Trophoblast cell (in vitro differentiated cells and primary cell): ENCODE data around the gene ARMC9.
A peak's percentile ranks its signal among the peaks of the same experiment; 100 is the strongest.

ENCODE experiments used
- DNase-seq, 2 donors: peaks; one replicate each; pipeline ENCODE4 v3.0.0-alpha.2; 2016
- H2AFZ ChIP-seq: 2 replicates; pipeline ENCODE4 v1.6.1; 2013; ENCODE audit warnings: low read length, moderate library complexity, mild to moderate bottlenecking; ENCODE audit not compliant: insufficient read depth, poor library complexity
- H2AK5ac ChIP-seq: 2 replicates; pipeline ENCODE4 v1.6.1; 2013; ENCODE audit warnings: mild to moderate bottlenecking, low read length
- H2BK120ac ChIP-seq: 2 replicates; pipeline ENCODE4 v1.6.1; 2013; ENCODE audit warnings: low read length, mild to moderate bottlenecking, moderate library complexity; ENCODE audit not compliant: insufficient read depth, poor library complexity
- H2BK12ac ChIP-seq: 2 replicates; pipeline ENCODE4 v1.6.1; 2013; ENCODE audit warnings: mild to moderate bottlenecking, low read length, moderate library complexity
- H2BK5ac ChIP-seq: 2 replicates; pipeline ENCODE4 v1.6.1; 2013; ENCODE audit warnings: low read length, low read depth, moderate library complexity, mild to moderate bottlenecking; ENCODE audit not compliant: poor library complexity
- H3K14ac ChIP-seq: 2 replicates; pipeline ENCODE4 v1.6.1; 2013; ENCODE audit warnings: mild to moderate bottlenecking, low read length
- H3K18ac ChIP-seq: 2 replicates; pipeline ENCODE4 v1.6.1; 2013; ENCODE audit warnings: mild to moderate bottlenecking, low read length
- H3K23ac ChIP-seq: 2 replicates; pipeline ENCODE4 v1.6.1; 2013; ENCODE audit warnings: low read length
- H3K27ac ChIP-seq: 2 replicates; pipeline ENCODE4 v1.5.1; 2013; ENCODE audit warnings: low read depth, mild to moderate bottlenecking, inconsistent platforms, low read length, moderate library complexity
- H3K27me3 ChIP-seq: 2 replicates; pipeline ENCODE4 v1.6.1; 2013; ENCODE audit warnings: inconsistent platforms, mild to moderate bottlenecking, low read length, moderate library complexity; ENCODE audit not compliant: insufficient read depth
- H3K36me3 ChIP-seq, 2 experiments: 1 replicate in 1 of 2; 2 replicates in 1 of 2; pipeline ENCODE4 v1.6.1; 2013; ENCODE audit warnings: low read length in 2 of 2, mild to moderate bottlenecking in 2 of 2, moderate library complexity in 1 of 2; ENCODE audit not compliant: insufficient read depth in 2 of 2, control insufficient read depth in 1 of 2
- H3K4ac ChIP-seq: 2 replicates; pipeline ENCODE4 v1.6.1; 2013; ENCODE audit warnings: low read depth, mild to moderate bottlenecking, low read length, moderate library complexity
- H3K4me1 ChIP-seq, 2 experiments: 1 replicate in 1 of 2; 2 replicates in 1 of 2; pipeline ENCODE4 v1.6.1; 2013; ENCODE audit warnings: low read length in 2 of 2, mild to moderate bottlenecking in 2 of 2, moderate library complexity in 1 of 2; ENCODE audit not compliant: insufficient read depth in 2 of 2, control insufficient read depth in 1 of 2
- H3K4me2 ChIP-seq: 2 replicates; pipeline ENCODE4 v1.6.1; 2013; ENCODE audit warnings: inconsistent platforms, mild to moderate bottlenecking, low read length, moderate library complexity
- H3K4me3 ChIP-seq: 2 replicates; pipeline ENCODE4 v1.5.1; 2013; ENCODE audit warnings: mild to moderate bottlenecking, low read depth, low read length, inconsistent platforms
- H3K79me1 ChIP-seq: one replicate; pipeline ENCODE4 v1.6.1; 2013; ENCODE audit warnings: low read length
- H3K79me2 ChIP-seq: 2 replicates; pipeline ENCODE4 v1.6.1; 2013; ENCODE audit warnings: low read length, mild to moderate bottlenecking; ENCODE audit not compliant: control insufficient read depth, insufficient read depth, poor library complexity
- H3K9ac ChIP-seq: 2 replicates; pipeline ENCODE4 v1.6.1; 2013; ENCODE audit warnings: mild to moderate bottlenecking, low read length
- H3K9me3 ChIP-seq: 2 replicates; pipeline ENCODE4 v1.6.1; 2013; ENCODE audit warnings: low read depth, mild to moderate bottlenecking, control low read depth, inconsistent platforms, low read length; ENCODE audit not compliant: insufficient read depth
- H4K12ac ChIP-seq: 2 replicates; pipeline ENCODE4 v1.6.1; 2013; ENCODE audit warnings: low read depth, mild to moderate bottlenecking, low read length, moderate library complexity
- H4K8ac ChIP-seq: 2 replicates; pipeline ENCODE4 v1.6.1; 2013; ENCODE audit warnings: low read depth, mild to moderate bottlenecking, low read length, moderate library complexity
- H4K91ac ChIP-seq: one replicate; pipeline ENCODE4 v1.6.1; 2013; ENCODE audit warnings: low read depth, mild to moderate bottlenecking, low read length, moderate library complexity
- WGBS: extraction: QIAGEN DNeasy Blood & Tissue Kit; methylation state at CpG from one replicate; pipeline ENCODE4 v1.1.7; 2013; ENCODE audit warnings: missing lambda C conversion rate; ENCODE audit not compliant: insufficient read length, insufficient coverage; ENCODE audit errors: extremely low coverage; 5-methylcytosine and 5-hydroxymethylcytosine counted together

ARMC9 gene

GRCh38 chr2:231222318-231223000 is 24.0 kb downstream of the ARMC9 start:
- no peak overlapping the region for H3K4me2 ChIP-seq
- no peak overlapping the region for H2AFZ ChIP-seq

GRCh38 chr2:231223001-231223375 is 24.6 kb downstream of the ARMC9 start:
- no peak overlapping the region for H2AFZ ChIP-seq
- H3K9me3 ChIP-seq, result no peaks in the 10 kb centered on the region
- H3K23ac ChIP-seq, result no peak overlapping the region
- no peak overlapping the region for H3K27ac ChIP-seq
- H2BK120ac ChIP-seq, result no peak overlapping the region
- H3K4ac ChIP-seq, result no peak overlapping the region
- peaks cover 0 to 4% of the 10 kb centered on the region in 2 experiments for H3K4me1 ChIP-seq
- no peak overlapping the region for H3K14ac ChIP-seq
- H3K4me3 ChIP-seq, result no peak overlapping the region
- H3K79me2 ChIP-seq, result no peaks in the 10 kb centered on the region
- H4K8ac ChIP-seq, result no peak overlapping the region
- H4K12ac ChIP-seq, result no peak overlapping the region
- no peaks in the 10 kb centered on the region for H3K27me3 ChIP-seq
- no peak overlapping the region for H3K9ac ChIP-seq
- WGBS, result no CpG with 5 or more reads among the region's 3 CpGs
- no peaks in the 10 kb centered on the region for H3K79me1 ChIP-seq
- H3K18ac ChIP-seq, result no peak overlapping the region
- H2AK5ac ChIP-seq, result no peak overlapping the region
- peaks cover 6 to 7% of the 10 kb centered on the region in 2 experiments for H3K36me3 ChIP-seq
- no peak overlapping the region for H2BK12ac ChIP-seq
- no peak overlapping the region for H4K91ac ChIP-seq
- no peak overlapping the region for H2BK5ac ChIP-seq
- no peak overlapping the region for H3K4me2 ChIP-seq
- peak in 1 of 2 donors; percentile 73 for DNase-seq

More at GRCh38 chr2:231222318-231223000, 24.0 kb downstream of the ARMC9 start:
- no peak overlapping the region for H3K4ac ChIP-seq
- DNase-seq, result peak; percentile 18 to 55
- no peak overlapping the region for H3K14ac ChIP-seq
- WGBS, result no CpG with 5 or more reads among the region's 7 CpGs
- H3K36me3 ChIP-seq, result peaks cover 7 to 9% of the 10 kb centered on the region in 2 experiments
- H4K12ac ChIP-seq, result no peak overlapping the region
- H2BK5ac ChIP-seq, result no peak overlapping the region
- H4K91ac ChIP-seq, result no peak overlapping the region
- no peak overlapping the region for H3K27ac ChIP-seq
- no peaks in the 10 kb centered on the region for H3K79me1 ChIP-seq
- no peaks in the 10 kb centered on the region for H3K27me3 ChIP-seq
- H2BK120ac ChIP-seq, result no peak overlapping the region
- no peak overlapping the region for H3K9ac ChIP-seq
- H3K4me1 ChIP-seq, result peaks cover 0 to 2% of the 10 kb centered on the region in 2 experiments
- no peak overlapping the region for H4K8ac ChIP-seq
- H3K18ac ChIP-seq, result no peak overlapping the region
- H3K9me3 ChIP-seq, result no peaks in the 10 kb centered on the region
- no peak overlapping the region for H2BK12ac ChIP-seq
- H3K23ac ChIP-seq, result no peak overlapping the region
- no peak overlapping the region for H2AK5ac ChIP-seq
- no peak overlapping the region for H3K4me3 ChIP-seq
- no peaks in the 10 kb centered on the region for H3K79me2 ChIP-seq

- no peak for DNase-seq
- Histone ChIP-seq H2AFZ (no peak overlapping the region), H3K4me3 (no peak overlapping the region), H2BK120ac (no peak overlapping the region), H3K79me2 (no peaks in the 10 kb centered on the region), H3K79me1 (no peaks in the 10 kb centered on the region), H3K36me3 (peaks cover 6 to 7% of the 10 kb centered on the region in 2 experiments), H3K4me1 (peaks cover 0 to 7% of the 10 kb centered on the region in 2 experiments), H3K18ac (no peak overlapping the region), H4K91ac (no peak overlapping the region), H2BK5ac (no peak overlapping the region), H3K4me2 (no peak overlapping the region), H4K8ac (no peak overlapping the region), H3K9me3 (no peaks in the 10 kb centered on the region), H3K27me3 (no peaks in the 10 kb centered on the region), H3K14ac (no peak overlapping the region), H2AK5ac (no peak overlapping the region), H2BK12ac (no peak overlapping the region), H3K23ac (no peak overlapping the region), H3K27ac (no peak overlapping the region), H3K4ac (no peak overlapping the region), H3K9ac (no peak overlapping the region), H4K12ac (no peak overlapping the region)
- WGBS, result no CpG with 5 or more reads among the region's 6 CpGs
Observed at GRCh38 chr2:231223458-231223976, 25.1 kb downstream of the ARMC9 start.

- Histone ChIP-seq H2AFZ (no peak overlapping the region), H3K14ac (no peak overlapping the region), H3K18ac (no peak overlapping the region)
Observed at GRCh38 chr2:231227310-231228162, 29.1 kb downstream of the ARMC9 start.

More at GRCh38 chr2:231227310-231228162, 29.1 kb downstream of the ARMC9 start:
- Histone ChIP-seq H2BK12ac (no peak overlapping the region), H3K36me3 (peaks cover 2% of the 10 kb centered on the region in 2 experiments), H3K4me2 (no peak overlapping the region), H3K9ac (peak overlapping the region; percentile 30), H4K12ac (no peak overlapping the region), H3K27me3 (no peaks in the 10 kb centered on the region), H3K23ac (no peak overlapping the region), H4K91ac (no peak overlapping the region), H2BK5ac (no peak overlapping the region), H2AK5ac (no peak overlapping the region), H3K4me3 (no peak overlapping the region), H3K4me1 (peaks cover 0 to 5% of the 10 kb centered on the region in 2 experiments), H3K79me1 (no peaks in the 10 kb centered on the region), H4K8ac (no peak overlapping the region), H3K9me3 (no peaks in the 10 kb centered on the region), H2BK120ac (no peak overlapping the region), H3K79me2 (no peaks in the 10 kb centered on the region), H3K27ac (no peak overlapping the region), H3K4ac (no peak overlapping the region)
- no CpG with 5 or more reads among the region's 12 CpGs for WGBS
- DNase-seq, result peak; percentile 51 to 84
